CD4-positive, alpha-beta T cell treated with Interleukin-12 subunit alpha and Interleukin-12 subunit beta, for 1 hour (primary cell): ENCODE data around the gene HMX1.

Experiments used
- DNase-seq: peaks from one replicate; pipeline ENCODE4 v3.0.0-alpha.2; 2020

The HMX1 gene

GRCh38 chr4:8891646-8892555, 20.3 kb upstream of the HMX1 start:
- no peak for DNase-seq

GRCh38 chr4:8891255-8891645, 19.6 kb upstream of the HMX1 start:
- DNase-seq = no peak

GRCh38 chr4:8888856-8889255, 17.2 kb upstream of the HMX1 start:
- no peak for DNase-seq

DNA sequence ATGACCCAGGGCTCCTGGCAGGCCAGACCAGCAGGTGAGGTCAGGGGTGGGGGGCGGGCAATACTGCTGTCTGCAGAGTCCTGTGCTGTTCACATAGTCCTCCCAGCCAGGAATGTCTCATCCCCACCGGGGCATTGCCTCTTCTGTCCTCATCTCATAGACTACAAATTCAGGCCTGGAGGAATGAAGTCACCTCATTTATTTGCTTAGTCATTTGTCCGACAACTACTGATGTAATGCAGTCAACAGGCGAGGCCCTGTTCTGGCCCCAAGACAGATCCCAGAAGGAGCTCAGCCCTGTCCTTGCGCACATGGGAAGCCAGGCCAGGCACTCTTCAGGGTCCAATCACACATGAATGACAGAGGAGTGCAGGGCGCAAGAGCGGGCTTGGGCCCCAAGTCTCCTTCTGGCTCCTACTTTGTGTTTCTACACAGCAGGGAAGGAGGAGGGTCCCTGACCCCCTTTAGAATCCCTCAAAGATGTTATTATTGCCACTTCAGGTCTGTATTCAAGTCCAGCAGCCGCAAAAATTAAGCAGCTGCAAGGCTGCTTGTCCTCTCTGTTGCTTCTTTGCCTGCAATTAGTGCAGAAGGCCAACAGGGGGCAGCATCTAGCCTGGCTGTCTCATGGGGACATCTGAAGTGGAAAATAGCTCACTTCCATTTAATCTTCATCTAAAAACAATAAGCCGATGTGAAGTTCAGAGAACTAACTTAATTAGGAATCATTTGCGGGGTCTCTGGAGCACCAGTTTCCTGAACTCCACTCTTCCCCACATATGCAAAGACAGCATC, 15.2 kb upstream of the HMX1 start:
- no peak for DNase-seq

- no peak for DNase-seq
These were observed 10.6 kb upstream of the HMX1 start for GRCh38 chr4:8882239-8882638.

DNA sequence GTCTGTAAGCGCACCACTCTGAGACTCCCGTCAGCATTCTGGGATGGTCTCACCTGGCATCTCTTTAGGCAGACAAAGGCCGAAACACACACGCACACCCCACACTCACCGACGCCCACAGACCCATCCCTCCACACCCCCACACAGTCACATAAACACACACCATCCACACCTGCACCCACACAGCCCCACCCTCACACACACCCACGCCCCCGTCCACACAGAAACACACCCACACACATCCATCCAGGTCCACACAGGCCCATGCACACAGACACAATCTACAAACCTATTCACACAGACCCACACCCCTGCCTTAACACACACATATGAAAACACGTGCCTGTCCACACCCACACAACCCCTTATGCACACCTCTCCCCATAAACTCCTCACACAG, 9.2 kb upstream of the HMX1 start:
- no peak for DNase-seq

DNA sequence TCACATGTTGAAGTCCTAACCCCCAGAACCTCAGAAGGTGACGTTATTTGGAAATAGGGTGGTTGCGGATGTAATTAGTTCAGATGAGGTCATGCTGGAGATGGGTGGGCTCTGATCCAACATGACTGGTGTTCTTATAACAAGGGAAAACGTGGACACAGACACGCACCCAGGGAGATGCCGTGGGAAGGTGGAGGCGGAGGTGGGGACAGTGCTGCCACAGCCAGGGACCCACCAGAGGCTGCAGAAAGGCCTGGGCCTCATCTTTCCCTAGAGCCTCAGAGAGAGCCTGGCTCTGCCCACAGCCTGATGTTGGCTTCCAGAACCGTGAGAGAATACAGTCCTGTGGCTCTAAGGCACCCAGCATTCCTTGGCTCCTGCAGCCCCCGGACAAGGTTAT, 7.9 kb upstream of the HMX1 start:
- DNase-seq = no peak

- DNase-seq = no peak
These were observed 6.8 kb upstream of the HMX1 start for GRCh38 chr4:8878421-8878820.

GRCh38 chr4:8877780-8878040, 6.1 kb upstream of the HMX1 start:
- DNase-seq = no peak

DNA sequence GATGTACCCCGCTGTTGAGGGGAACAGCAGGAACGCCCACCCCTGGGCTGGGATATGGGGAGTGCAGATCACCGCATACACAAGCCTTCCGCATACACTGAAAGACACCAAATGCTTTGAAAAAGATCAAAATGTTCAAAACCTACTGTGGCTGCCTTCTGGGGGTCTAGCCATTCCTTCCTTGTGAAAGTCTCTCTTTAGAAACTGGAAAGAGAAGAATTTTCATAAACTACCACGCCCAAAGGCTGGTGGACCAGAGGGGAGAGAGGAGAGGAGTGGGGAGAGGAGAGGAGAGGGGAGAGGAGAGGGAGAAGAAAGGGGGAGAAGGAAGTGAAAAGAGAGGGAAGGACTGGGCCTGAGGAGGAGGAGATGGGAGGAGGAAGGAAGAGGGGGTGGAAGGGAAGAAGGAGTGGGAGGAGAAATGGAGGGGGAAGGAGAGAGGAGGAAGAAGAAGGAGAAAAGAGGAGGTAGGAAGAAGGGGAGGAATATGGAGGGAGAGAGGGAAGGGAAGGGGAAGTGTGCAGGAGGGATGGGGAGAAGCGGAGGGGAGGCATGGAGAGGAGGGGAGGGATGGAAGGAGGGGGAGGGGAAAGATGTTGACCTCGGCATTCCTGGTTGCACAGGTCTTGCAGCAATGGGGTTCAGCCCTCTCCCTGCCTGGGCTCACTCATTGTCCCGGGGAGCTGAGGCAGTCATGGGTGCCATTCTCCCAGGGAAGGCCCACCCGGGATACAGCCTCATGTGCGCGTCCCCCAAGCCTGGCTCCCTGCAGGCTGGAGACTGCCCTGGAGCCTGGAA, 5.5 kb upstream of the HMX1 start:
- DNase-seq = no peak

DNA sequence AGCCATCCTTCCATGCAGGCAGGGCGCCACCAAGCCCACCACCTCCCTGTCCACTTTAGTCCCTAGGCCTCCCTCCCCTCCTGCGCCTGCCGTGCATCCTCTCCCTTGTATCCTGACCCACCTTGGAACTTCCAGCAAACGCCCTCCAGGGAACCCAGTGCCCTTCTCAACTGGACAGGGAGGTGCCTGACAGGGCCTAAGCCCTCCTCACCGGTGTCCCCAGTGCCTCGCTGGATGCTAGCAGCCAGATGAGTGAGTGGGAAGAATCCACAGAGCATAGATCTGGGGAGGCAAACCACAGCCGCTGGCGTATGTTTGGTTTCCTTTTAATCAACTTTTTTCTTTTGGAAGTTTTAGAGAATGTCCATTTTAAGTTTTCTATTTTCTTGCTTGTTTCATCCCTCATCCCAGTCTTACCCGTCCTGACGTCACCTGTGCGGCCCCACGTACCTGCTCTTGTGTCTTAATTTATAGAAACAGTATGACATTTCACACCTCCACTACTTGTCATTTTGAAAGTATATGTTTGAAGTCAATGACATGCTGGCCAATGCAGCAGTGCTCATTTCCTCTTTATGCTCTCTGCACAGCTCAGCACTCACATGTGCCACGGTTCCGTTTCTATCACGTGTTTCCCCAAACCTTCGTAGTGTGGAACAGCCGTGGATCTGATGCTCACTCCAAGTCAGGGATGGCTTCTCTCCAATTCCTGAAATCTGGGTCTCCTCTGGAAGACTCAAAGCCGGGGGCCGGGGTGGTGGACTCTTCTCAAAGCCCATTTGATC, 3.4 kb upstream of the HMX1 start:
- no peak for DNase-seq

DNA sequence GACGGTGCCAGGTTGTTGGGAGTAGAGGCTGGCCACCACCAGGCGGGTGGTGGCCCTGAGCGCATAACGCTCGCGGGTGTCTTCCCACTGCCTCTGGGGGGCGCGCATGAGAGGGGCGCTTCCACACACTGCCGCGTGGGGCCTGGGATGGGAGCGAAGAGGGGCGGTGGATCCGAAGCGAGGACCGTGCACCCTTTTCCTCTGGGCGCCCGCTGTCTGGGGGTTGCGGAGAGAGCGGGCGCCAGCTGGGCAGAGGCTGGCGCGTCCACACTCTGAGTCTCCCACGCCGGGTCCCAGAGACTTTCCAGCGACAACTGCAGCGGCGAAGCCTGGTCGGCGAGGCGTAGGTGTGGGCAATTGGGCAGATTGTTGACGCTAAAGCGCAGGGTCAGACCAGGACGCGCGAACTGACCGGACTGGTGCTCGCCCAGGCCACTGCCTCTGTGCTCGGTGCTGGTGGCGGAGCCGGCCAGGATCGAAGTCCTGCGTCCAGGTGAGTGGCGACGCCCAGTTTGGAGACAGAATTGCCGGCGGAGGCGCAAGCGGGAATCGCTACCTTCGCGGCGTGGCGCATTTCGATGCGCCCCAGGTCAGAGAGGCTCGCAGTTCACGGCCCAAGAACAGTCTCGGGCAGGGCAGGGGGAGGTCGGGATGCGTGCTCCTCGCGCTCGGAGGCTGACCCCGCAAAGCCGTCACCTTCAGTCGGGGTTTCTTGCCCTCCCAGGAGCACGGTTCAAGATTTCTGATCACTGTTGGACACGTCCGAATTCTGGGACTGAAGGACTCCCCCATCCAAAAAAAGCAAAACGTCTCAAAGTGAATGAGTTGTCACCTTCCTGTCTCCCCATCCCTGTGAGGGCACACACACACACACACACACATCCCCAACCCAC, 2.6 kb upstream of the HMX1 start:
- no peak for DNase-seq

DNA sequence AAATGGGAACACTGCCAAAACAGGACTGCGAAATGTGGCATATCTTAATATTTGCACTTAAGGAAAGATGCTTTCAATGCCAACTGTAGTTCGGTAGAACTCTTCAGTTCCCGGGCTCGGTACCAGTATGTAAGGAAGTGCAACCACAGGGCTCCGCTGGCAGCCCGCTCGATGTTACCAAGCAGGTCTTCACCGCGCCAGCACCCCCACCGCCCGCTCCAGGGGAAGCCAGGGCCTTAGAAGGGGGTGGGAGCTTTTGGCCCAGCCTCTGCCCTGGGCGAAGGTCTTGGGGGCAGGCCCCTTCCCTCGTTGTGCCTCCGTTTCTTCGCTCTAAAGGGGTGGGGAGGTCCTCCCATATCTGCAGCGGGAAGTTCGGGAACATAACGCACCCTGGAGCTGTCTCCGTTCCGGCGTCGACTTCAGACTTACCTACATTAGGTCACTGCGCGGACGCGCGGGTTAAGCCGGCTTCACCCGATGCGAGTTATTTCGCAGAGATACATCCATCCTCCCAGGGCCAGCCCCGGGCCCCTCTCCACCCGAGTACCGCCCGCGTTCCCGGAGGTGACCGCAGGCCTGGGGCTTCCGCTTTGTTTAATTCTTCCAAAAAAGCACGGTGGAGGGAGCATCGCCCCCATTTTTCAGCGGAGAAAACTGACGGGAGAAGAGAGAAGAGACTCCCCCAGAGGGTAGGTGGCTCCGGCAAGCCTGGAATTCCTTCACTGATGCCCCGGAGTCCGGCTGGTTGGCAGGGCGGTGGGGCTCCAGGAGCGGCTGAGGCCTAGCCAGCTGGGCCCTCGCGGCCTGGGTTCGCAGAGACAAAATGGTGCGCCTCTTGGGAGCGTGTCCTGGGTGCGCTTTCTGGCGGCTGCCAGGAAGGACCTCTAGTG, 1.0 kb upstream of the HMX1 start:
- DNase-seq = no peak

DNA sequence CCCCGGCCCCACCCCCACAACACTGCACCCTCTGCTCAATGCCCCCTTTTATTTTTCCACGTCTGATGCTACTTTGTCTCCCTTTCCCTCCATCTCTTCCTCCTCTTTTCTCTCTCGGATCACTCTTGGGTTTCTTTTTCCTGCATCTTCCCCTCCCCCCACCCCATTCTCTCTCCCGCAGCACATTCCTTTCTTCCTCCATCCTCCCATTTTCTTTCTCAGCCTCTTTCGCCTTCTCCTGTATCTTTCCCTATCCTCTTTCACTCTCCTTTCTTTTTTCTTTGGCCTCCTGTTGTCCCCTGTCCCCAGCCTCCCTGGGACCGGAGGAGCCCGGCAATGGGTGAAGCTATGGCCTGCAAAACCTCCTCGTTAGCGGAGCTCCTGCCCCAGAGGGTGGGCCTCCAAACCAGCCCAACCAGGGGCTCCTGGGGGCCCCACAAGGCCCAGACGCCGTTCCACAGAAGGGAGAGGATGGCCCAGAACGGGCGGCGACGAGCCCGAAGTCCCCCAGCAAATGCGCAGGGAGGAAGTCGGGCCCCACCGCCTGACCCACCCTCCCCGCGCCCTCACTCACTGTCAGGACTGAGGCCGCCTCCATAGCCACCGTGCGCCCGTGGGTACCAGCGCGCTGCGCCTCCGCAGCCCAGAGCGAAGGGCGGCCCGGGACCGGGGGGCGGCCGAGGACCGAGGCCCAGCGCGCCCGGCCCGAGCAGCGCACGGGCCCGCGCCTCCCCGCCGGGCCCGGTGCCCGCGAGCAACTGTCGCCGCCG, 807 bp downstream of the HMX1 start:
- DNase-seq = no peak

- DNase-seq = no peak
These were observed 1.6 kb downstream of the HMX1 start for GRCh38 chr4:8869898-8870646.

- no peak for DNase-seq
These were observed 2.4 kb downstream of the HMX1 start for GRCh38 chr4:8869002-8869897.

DNA sequence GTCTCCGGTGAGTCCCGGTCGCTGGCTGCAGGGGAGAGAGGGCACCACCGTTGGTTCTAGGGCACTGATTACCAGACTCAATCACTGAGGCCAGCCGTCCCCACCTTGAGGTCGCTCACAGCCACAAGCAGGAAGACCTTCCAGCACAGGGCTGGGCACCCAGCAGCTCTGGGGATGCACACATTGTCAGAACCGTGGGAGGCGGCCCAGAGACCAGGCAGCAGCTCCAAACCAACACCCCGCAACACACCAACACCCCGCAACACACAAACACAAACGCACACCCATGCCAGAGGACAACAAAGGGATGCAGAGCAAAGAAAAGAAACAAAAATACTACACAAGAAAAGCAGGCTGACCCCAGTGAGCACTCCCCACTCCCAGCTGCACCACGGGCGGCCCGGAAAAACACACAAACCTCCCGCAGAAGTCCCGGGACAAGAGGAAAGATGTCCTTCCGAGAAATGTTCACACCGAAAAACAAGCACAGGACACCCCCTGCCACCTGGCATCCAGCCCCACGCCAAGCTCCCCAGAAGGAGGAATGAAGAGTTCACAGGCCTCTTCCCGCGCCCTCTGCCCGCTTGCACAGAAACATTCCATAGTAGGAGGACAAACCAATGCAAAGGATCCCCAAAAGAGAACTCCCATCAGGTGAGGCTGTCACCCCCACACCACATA, 3.2 kb downstream of the HMX1 start:
- DNase-seq = no peak
